Loucy (cell line): ENCODE measurements around the gene RPA3.

ENCODE experiments used
- CTCF ChIP-seq: fragments of 200-600 bp; sonication (generic); conservative IDR thresholded peaks from 2 replicates; pipeline ENCODE4 v1.5.1; 2014; ENCODE audit warnings: mild to moderate bottlenecking, antibody characterized with exemption, low read length
- EZH2phosphoT487 ChIP-seq: fragments of 200-600 bp; IDR thresholded peaks from 2 replicates; pipeline ENCODE4 v1.6.1; 2018; ENCODE audit warnings: antibody characterized with exemption, mild to moderate bottlenecking, moderate library complexity, borderline replicate concordance

DNA sequence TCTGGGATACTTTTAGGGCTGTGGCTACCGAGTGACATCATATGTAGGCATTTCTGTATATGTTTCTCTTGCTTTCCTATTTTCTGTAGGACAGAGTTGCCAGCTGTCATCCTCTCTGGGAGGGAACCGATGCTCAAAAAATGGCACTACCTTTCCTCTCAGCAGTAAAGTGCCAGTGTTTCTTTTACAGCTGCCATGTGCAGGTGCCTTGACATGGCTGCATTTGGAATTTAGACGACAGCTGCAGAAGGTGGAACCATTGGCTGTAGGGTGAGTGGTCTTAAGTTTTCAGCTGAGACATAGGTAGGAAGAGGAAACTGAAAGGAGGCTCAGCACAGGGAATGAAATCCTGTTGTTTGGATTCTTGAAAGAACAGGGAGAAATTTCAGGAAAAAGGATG, 20.2 kb upstream of the RPA3 start:
- TF ChIP-seq CTCF (no peak), EZH2phosphoT487 (no peak)
